ENCODE data around the gene HNRNPAB.

The HNRNPAB gene

DNA sequence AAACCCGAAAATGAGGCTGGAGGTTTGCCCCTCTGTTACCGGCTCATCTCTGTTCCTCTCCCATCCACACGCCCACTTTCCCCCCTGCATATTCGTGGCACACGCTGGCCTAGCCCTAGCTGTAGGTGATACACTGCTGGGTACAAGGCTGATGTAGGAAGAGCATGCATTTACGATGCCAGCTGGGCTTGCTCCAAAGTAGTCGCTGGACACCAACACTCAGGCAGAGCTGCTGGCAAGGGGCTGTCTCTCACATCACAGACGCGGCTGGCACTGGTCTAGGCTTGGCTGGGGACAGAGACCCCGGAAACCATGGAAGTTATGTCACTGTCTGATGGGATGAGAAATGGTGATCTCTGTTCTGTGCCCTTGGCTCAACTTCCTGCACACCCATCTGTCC is 38.1 kb downstream of the HNRNPAB start:
- H3K18ac ChIP-seq (ENCODE audit: low read depth in 1 of 2, low read length in 2 of 2), result no peak overlapping the region
- H3K9ac ChIP-seq (ENCODE audit: low read length), result no peak overlapping the region
- H3K36me3 ChIP-seq (ENCODE audit: control insufficient read depth in 1 of 2, insufficient read depth in 2 of 2, low read depth in 1 of 2, low read length in 2 of 2), result no peaks in the 10 kb centered on the region
- H3K4me3 ChIP-seq (ENCODE audit: insufficient read depth in 1 of 2, low read depth in 1 of 2, low read length in 2 of 2), result no peak overlapping the region
- no peak overlapping the region for H2AFZ ChIP-seq (ENCODE audit: low read depth, low read length)
- no peak overlapping the region for H3K27ac ChIP-seq (ENCODE audit: low read length, poor library complexity, severe bottlenecking)
- H3K23ac ChIP-seq (ENCODE audit: low read length in 2 of 2), result no peak overlapping the region
- H3K4me2 ChIP-seq (ENCODE audit: low read length, poor library complexity, severe bottlenecking), result no peak overlapping the region
- no peak for DNase-seq
- no peak overlapping the region for H3K14ac ChIP-seq (ENCODE audit: low read length in 2 of 2)
- no peak overlapping the region for H2BK120ac ChIP-seq (ENCODE audit: low read depth, low read length)
- no peak overlapping the region for H4K8ac ChIP-seq (ENCODE audit: low read length)
- no peak overlapping the region for H2AK5ac ChIP-seq (ENCODE audit: low read length, severe bottlenecking)
- peaks cover 0 to 25% of the 10 kb centered on the region in 2 experiments for H3K27me3 ChIP-seq (ENCODE audit: control insufficient read depth in 1 of 2, insufficient read depth in 1 of 2, low read length in 2 of 2)
- no peak overlapping the region for H2BK5ac ChIP-seq (ENCODE audit: low read depth, low read length, poor library complexity, severe bottlenecking)
- WGBS, result 100% methylated on average over 7 of the region's 10 CpGs
- no peak overlapping the region for H4K91ac ChIP-seq (ENCODE audit: low read length)
- no peak overlapping the region for H2BK15ac ChIP-seq (ENCODE audit: low read depth, poor library complexity, severe bottlenecking)
- H3K4me1 ChIP-seq (ENCODE audit: control insufficient read depth, insufficient read depth, low read depth, low read length), result peaks cover 4% of the 10 kb centered on the region
- H3K4ac ChIP-seq (ENCODE audit: low read depth in 1 of 2, low read length in 2 of 2), result no peak overlapping the region
- H3K9me3 ChIP-seq (ENCODE audit: control insufficient read depth, low read length), result no peaks in the 10 kb centered on the region
- no peaks in the 10 kb centered on the region for H3K79me1 ChIP-seq (replicated peaks; ENCODE audit: low read length, poor library complexity, severe bottlenecking)
- H2BK12ac ChIP-seq (ENCODE audit: low read length in 2 of 2), result no peak overlapping the region

DNA sequence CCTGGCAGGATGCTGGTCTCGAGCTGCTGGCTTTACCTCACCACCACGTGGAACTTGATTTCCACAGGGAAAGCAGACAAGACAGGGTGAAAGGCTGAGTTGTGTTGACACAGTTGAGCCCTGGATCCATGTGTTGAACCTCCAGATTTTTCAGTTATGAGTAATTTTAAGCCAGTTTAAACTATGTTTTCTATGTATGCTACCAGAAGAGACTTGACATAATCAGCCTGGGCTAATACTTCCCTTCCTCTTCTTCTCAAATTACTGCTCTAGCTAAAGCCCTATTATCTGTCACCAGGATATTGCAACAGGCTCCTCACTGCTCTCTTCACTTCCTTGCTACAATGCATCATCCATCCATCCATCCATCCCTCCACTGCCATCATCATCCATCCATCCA is 40.2 kb downstream of the HNRNPAB start:
- H3K27ac ChIP-seq (ENCODE audit: low read length, poor library complexity, severe bottlenecking), result no peak overlapping the region
- H2BK5ac ChIP-seq (ENCODE audit: low read depth, low read length, poor library complexity, severe bottlenecking), result no peak overlapping the region
- no peak overlapping the region for H2BK12ac ChIP-seq (ENCODE audit: low read length in 2 of 2)
- H2AK5ac ChIP-seq (ENCODE audit: low read length, severe bottlenecking), result no peak overlapping the region
- no peak overlapping the region for H2BK15ac ChIP-seq (ENCODE audit: low read depth, poor library complexity, severe bottlenecking)
- H3K23ac ChIP-seq (ENCODE audit: low read length in 2 of 2), result no peak overlapping the region
- no peak overlapping the region for H3K4me2 ChIP-seq (ENCODE audit: low read length, poor library complexity, severe bottlenecking)
- no peak overlapping the region for H4K8ac ChIP-seq (ENCODE audit: low read length)
- H3K4me1 ChIP-seq (ENCODE audit: control insufficient read depth, insufficient read depth, low read depth, low read length), result no peaks in the 10 kb centered on the region
- H4K91ac ChIP-seq (ENCODE audit: low read length), result no peak overlapping the region
- H3K18ac ChIP-seq (ENCODE audit: low read depth in 1 of 2, low read length in 2 of 2), result no peak overlapping the region
- no peaks in the 10 kb centered on the region for H3K79me1 ChIP-seq (replicated peaks; ENCODE audit: low read length, poor library complexity, severe bottlenecking)
- H3K9ac ChIP-seq (ENCODE audit: low read length), result no peak overlapping the region
- H3K36me3 ChIP-seq (ENCODE audit: control insufficient read depth in 1 of 2, insufficient read depth in 2 of 2, low read depth in 1 of 2, low read length in 2 of 2), result no peaks in the 10 kb centered on the region
- no peak overlapping the region for H2AFZ ChIP-seq (ENCODE audit: low read depth, low read length)
- no peaks in the 10 kb centered on the region for H3K9me3 ChIP-seq (ENCODE audit: control insufficient read depth, low read length)
- WGBS, result 58% methylated on average over 2 of the region's 2 CpGs
- H2BK120ac ChIP-seq (ENCODE audit: low read depth, low read length), result no peak overlapping the region
- peaks cover 0 to 31% of the 10 kb centered on the region in 2 experiments for H3K27me3 ChIP-seq (ENCODE audit: control insufficient read depth in 1 of 2, insufficient read depth in 1 of 2, low read length in 2 of 2)
- H3K14ac ChIP-seq (ENCODE audit: low read length in 2 of 2), result no peak overlapping the region
- H3K4me3 ChIP-seq (ENCODE audit: insufficient read depth in 1 of 2, low read depth in 1 of 2, low read length in 2 of 2), result no peak overlapping the region
- no peak overlapping the region for H3K4ac ChIP-seq (ENCODE audit: low read depth in 1 of 2, low read length in 2 of 2)
- no peak for DNase-seq

DNA sequence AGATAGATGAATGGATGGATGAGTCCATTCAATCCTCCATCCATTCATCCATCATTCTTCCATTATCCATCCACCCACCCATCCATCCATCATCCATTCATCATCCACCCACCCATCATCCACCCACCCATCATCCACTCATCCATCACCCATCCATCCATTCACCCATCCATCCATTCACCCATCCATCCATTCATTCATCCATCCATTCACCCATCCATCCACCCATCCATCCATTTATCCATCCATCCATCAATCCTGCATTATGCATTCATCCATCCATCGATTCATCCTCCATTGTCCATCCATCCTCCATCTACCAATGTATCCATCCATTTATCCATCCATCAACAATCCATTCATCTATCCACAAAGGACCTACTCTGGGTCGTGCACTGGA is 41.1 kb downstream of the HNRNPAB start:
- DNase-seq, result no peak
- H2BK5ac ChIP-seq (ENCODE audit: low read depth, low read length, poor library complexity, severe bottlenecking), result no peak overlapping the region
- H3K36me3 ChIP-seq (ENCODE audit: control insufficient read depth in 1 of 2, insufficient read depth in 2 of 2, low read depth in 1 of 2, low read length in 2 of 2), result no peaks in the 10 kb centered on the region
- no peak overlapping the region for H3K4me2 ChIP-seq (ENCODE audit: low read length, poor library complexity, severe bottlenecking)
- H4K91ac ChIP-seq (ENCODE audit: low read length), result peak overlapping the region; percentile 34
- peaks cover 0 to 31% of the 10 kb centered on the region in 2 experiments for H3K27me3 ChIP-seq (ENCODE audit: control insufficient read depth in 1 of 2, insufficient read depth in 1 of 2, low read length in 2 of 2)
- no peak overlapping the region for H4K8ac ChIP-seq (ENCODE audit: low read length)
- no peak overlapping the region for H3K4me3 ChIP-seq (ENCODE audit: insufficient read depth in 1 of 2, low read depth in 1 of 2, low read length in 2 of 2)
- no peaks in the 10 kb centered on the region for H3K9me3 ChIP-seq (ENCODE audit: control insufficient read depth, low read length)
- H2AFZ ChIP-seq (ENCODE audit: low read depth, low read length), result no peak overlapping the region
- no peak overlapping the region for H2AK5ac ChIP-seq (ENCODE audit: low read length, severe bottlenecking)
- no peak overlapping the region for H2BK12ac ChIP-seq (ENCODE audit: low read length in 2 of 2)
- no peak overlapping the region for H3K18ac ChIP-seq (ENCODE audit: low read depth in 1 of 2, low read length in 2 of 2)
- no peaks in the 10 kb centered on the region for H3K79me1 ChIP-seq (replicated peaks; ENCODE audit: low read length, poor library complexity, severe bottlenecking)
- H3K4ac ChIP-seq (ENCODE audit: low read depth in 1 of 2, low read length in 2 of 2), result no peak overlapping the region
- no peak overlapping the region for H3K9ac ChIP-seq (ENCODE audit: low read length)
- 80% methylated on average over 2 of the region's 2 CpGs for WGBS
- H3K14ac ChIP-seq (ENCODE audit: low read length in 2 of 2), result no peak overlapping the region
- H3K23ac ChIP-seq (ENCODE audit: low read length in 2 of 2), result no peak overlapping the region
- no peak overlapping the region for H3K27ac ChIP-seq (ENCODE audit: low read length, poor library complexity, severe bottlenecking)
- no peaks in the 10 kb centered on the region for H3K4me1 ChIP-seq (ENCODE audit: control insufficient read depth, insufficient read depth, low read depth, low read length)
- H2BK120ac ChIP-seq (ENCODE audit: low read depth, low read length), result no peak overlapping the region
- no peak overlapping the region for H2BK15ac ChIP-seq (ENCODE audit: low read depth, poor library complexity, severe bottlenecking)

DNA sequence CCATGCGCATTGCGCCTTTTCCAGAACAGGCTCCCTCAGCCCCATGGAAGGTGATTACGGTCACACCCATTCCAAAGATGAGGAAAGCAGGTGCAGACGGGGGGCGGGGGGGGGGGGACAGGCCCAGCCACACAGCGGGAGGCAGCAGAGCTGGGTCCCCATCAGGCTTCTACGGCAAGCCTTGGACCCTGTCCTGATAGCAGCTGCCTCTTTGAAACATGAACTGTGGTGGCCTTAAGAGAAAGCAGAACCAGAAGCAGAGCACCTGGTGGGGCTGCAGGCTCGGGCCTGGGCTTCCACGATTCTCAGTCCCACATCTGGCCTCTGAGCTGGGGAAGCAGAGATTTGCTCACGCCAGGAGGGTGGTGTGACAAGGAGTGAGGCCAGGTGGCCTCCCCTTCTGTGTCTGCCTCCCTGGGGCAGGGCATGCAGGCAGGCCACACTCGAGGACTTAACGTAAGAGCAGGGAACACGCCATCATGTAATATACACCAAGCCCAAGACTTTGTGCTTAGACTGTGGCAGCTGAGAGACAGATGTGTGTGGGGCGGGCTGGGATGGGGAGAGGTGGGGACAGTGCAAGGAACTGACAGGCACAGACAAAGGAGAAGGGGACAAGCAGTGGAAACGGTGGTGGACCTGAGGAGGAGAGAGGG is 42.4 kb downstream of the HNRNPAB start:
- no peak overlapping the region for H2AK5ac ChIP-seq (ENCODE audit: low read length, severe bottlenecking)
- no peaks in the 10 kb centered on the region for H3K79me1 ChIP-seq (replicated peaks; ENCODE audit: low read length, poor library complexity, severe bottlenecking)
- no peak overlapping the region for H3K4me3 ChIP-seq (ENCODE audit: insufficient read depth in 1 of 2, low read depth in 1 of 2, low read length in 2 of 2)
- DNase-seq, result no peak
- H2BK120ac ChIP-seq (ENCODE audit: low read depth, low read length), result no peak overlapping the region
- no peak overlapping the region for H4K91ac ChIP-seq (ENCODE audit: low read length)
- no peaks in the 10 kb centered on the region for H3K9me3 ChIP-seq (ENCODE audit: control insufficient read depth, low read length)
- no peaks in the 10 kb centered on the region for H3K4me1 ChIP-seq (ENCODE audit: control insufficient read depth, insufficient read depth, low read depth, low read length)
- H4K8ac ChIP-seq (ENCODE audit: low read length), result no peak overlapping the region
- no peak overlapping the region for H2AFZ ChIP-seq (ENCODE audit: low read depth, low read length)
- no peak overlapping the region for H3K14ac ChIP-seq (ENCODE audit: low read length in 2 of 2)
- H2BK5ac ChIP-seq (ENCODE audit: low read depth, low read length, poor library complexity, severe bottlenecking), result no peak overlapping the region
- no peak overlapping the region for H3K4ac ChIP-seq (ENCODE audit: low read depth in 1 of 2, low read length in 2 of 2)
- H3K23ac ChIP-seq (ENCODE audit: low read length in 2 of 2), result no peak overlapping the region
- 88% methylated on average over 15 of the region's 15 CpGs for WGBS
- no peak overlapping the region for H2BK15ac ChIP-seq (ENCODE audit: low read depth, poor library complexity, severe bottlenecking)
- H3K9ac ChIP-seq (ENCODE audit: low read length), result no peak overlapping the region
- H3K27me3 ChIP-seq (ENCODE audit: control insufficient read depth in 1 of 2, insufficient read depth in 1 of 2, low read length in 2 of 2), result peaks cover 0 to 31% of the 10 kb centered on the region in 2 experiments
- H3K4me2 ChIP-seq (ENCODE audit: low read length, poor library complexity, severe bottlenecking), result no peak overlapping the region
- H3K18ac ChIP-seq (ENCODE audit: low read depth in 1 of 2, low read length in 2 of 2), result no peak overlapping the region
- no peaks in the 10 kb centered on the region for H3K36me3 ChIP-seq (ENCODE audit: control insufficient read depth in 1 of 2, insufficient read depth in 2 of 2, low read depth in 1 of 2, low read length in 2 of 2)
- H2BK12ac ChIP-seq (ENCODE audit: low read length in 2 of 2), result no peak overlapping the region
- no peak overlapping the region for H3K27ac ChIP-seq (ENCODE audit: low read length, poor library complexity, severe bottlenecking)

All from mesenchymal stem cell (in vitro differentiated cells and primary cell).